AG09319 (cell line): ENCODE measurements around the gene PRKAG3.

Experiments
- DNase-seq: peaks from one replicate; pipeline ENCODE4 v3.0.0-alpha.2; 2010; ENCODE audit warnings: low read depth; ENCODE audit errors: extremely low read depth
- CTCF ChIP-seq: IDR thresholded peaks from 2 replicates; pipeline ENCODE4 v1.5.1; 2011; ENCODE audit warnings: low read depth, mild to moderate bottlenecking, inconsistent platforms, low read length, moderate library complexity

Gene PRKAG3

GRCh38 chr2:218857371-218858137 is 26.0 kb upstream of the PRKAG3 start:
- DNase-seq, result no peak
- TF ChIP-seq CTCF, result no peak

- TF ChIP-seq CTCF, result no peak
- DNase-seq, result no peak
Observed at GRCh38 chr2:218856896-218857243, 25.3 kb upstream of the PRKAG3 start.

- TF ChIP-seq CTCF, result no peak
- no peak for DNase-seq
Observed at GRCh38 chr2:218856167-218856895, 24.7 kb upstream of the PRKAG3 start.

- TF ChIP-seq CTCF, result no peak
- no peak for DNase-seq
Observed at GRCh38 chr2:218855305-218856166, 23.9 kb upstream of the PRKAG3 start.

- no peak for TF ChIP-seq CTCF
- no peak for DNase-seq
Observed at GRCh38 chr2:218854860-218855259, 23.3 kb upstream of the PRKAG3 start.

GRCh38 chr2:218853766-218854165 is 22.2 kb upstream of the PRKAG3 start:
- TF ChIP-seq CTCF, result no peak
- no peak for DNase-seq
